PC-9 (cell line): ENCODE data around the gene GNG7.

Experiments used
- CTCF ChIP-seq: fragments of 200-600 bp; sonication (generic); conservative IDR thresholded peaks from 2 replicates; pipeline ENCODE4 v1.6.1; 2017; ENCODE audit warnings: mixed run types, antibody characterized with exemption, mild to moderate bottlenecking, moderate library complexity
- EZH2 ChIP-seq: fragments of 200-600 bp; sonication (generic); IDR thresholded peaks from 2 replicates; pipeline ENCODE4 v1.8.0; 2017; ENCODE audit warnings: antibody characterized with exemption, low read depth

DNA sequence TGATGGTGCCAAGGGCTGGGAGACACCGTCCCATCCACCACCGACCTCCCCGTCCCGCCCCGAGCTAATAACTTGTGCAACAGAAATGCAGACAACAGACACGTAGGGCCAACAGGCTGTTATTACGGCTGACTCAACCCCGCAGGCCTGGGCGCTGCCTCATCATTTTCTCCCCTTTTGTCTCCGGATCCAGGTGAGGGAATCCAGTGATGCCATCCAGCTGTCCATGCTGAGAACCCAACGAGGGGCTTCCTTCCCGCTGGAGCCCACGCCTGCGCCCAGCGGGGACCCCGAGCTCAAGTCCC, 25.1 kb upstream of the GNG7 start:
- TF ChIP-seq CTCF (no peak), EZH2 (no peak)
